ENCODE results near the gene YJEFN3.

The YJEFN3 gene

DNA sequence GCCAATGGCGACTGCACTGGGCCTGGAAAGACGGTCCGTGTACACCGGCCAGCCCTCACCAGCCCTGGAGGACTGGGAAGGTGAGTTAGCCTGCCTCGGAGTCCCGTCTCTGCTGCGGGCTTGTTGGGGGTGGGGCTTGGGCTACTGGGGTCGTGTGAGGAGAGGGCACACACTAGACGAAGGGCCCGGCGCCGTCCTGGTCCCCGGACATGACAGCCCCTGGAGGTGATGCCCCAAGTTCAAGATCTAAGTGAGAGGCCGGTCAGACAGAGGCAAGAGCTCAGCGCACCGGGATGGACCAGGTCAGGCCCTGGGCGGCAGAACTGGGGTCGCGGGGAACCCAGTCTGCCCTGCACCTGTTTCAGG, 11.0 kb downstream of the YJEFN3 start:
- in situ Hi-C loops (cut with HindIII; ENCODE audit: low sequenced_read_pairs), result no loop called here
- DNase-seq (ENCODE audit: low read depth), result no peak
- TF ChIP-seq, protein P1, sequence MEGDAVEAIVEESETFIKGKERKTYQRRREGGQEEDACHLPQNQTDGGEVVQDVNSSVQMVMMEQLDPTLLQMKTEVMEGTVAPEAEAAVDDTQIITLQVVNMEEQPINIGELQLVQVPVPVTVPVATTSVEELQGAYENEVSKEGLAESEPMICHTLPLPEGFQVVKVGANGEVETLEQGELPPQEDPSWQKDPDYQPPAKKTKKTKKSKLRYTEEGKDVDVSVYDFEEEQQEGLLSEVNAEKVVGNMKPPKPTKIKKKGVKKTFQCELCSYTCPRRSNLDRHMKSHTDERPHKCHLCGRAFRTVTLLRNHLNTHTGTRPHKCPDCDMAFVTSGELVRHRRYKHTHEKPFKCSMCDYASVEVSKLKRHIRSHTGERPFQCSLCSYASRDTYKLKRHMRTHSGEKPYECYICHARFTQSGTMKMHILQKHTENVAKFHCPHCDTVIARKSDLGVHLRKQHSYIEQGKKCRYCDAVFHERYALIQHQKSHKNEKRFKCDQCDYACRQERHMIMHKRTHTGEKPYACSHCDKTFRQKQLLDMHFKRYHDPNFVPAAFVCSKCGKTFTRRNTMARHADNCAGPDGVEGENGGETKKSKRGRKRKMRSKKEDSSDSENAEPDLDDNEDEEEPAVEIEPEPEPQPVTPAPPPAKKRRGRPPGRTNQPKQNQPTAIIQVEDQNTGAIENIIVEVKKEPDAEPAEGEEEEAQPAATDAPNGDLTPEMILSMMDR (IDR thresholded peaks at IDR 0.05; ENCODE audit: low read depth, low read length, missing control alignments), result no peak
- H3K4me3 ChIP-seq (ENCODE audit: low read depth, low read length), result no peak overlapping the region

DNA sequence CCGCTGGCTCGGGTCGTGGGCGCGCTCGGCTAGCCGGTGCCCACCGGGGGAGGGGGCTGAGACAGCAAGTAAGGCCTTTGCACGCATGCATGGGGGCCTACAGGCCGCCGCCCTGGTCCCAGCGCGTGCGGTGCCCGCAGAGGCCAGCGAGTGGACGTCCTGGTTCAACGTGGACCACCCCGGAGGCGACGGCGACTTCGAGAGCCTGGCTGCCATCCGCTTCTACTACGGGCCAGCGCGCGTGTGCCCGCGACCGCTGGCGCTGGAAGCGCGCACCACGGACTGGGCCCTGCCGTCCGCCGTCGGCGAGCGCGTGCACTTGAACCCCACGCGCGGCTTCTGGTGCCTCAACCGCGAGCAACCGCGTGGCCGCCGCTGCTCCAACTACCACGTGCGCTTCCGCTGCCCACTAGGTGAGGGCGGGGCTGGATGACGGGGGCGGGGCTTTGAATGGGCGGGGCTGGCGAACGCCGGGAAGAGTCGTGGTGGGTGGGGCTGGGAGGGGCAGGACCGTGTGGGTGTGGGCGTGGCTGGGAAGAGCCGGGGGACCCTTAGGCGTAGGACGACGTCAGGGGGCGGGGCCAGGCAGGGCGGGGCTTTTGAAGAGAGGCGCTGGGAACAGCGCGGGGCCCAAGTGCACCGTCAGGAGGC, 11.5 kb downstream of the YJEFN3 start:
- in situ Hi-C loops (cut with HindIII; ENCODE audit: low sequenced_read_pairs), result no loop called here
- H3K4me3 ChIP-seq (ENCODE audit: low read depth, low read length), result no peak overlapping the region
- TF ChIP-seq, protein P1 (IDR thresholded peaks at IDR 0.05; ENCODE audit: low read depth, low read length, missing control alignments), result no peak
- no peak for DNase-seq (ENCODE audit: low read depth)

DNA sequence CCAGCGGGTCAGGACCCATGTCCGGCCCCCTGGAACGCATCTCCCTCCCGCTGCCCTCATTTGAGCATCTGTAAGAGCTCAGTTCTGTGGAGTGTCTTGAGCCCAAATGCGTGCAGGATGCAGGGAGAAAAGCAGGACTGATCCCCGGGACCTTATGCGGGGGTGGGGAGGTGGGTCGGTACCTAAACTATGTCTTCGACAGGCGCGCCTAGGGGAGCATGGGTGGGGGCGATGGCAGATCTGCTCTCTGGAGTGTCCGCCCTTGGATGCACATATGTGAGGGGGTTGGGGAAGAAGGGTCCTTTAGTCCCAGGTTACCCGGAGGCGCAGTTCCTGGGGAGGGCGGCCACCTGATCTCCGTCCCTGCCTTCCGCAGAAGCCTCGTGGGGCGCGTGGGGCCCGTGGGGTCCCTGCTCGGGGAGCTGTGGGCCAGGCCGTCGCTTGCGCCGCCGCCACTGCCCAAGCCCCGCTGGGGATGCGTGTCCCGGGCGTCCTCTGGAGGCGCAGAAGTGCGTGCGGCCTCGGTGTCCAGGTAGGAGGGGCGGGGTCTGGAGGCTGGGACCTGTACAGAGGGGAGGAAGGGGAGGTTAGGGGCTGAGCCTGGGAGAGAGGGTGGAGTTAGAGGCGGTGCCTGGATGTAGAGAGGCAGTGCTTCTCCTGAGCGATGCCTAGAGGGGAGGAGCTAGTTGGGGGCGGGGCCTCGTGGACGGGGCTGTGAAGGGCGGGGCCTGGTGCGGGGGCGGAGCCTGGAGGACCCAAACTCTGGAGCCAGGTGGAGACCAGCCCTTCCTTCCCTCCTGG, 12.2 kb downstream of the YJEFN3 start:
- no peak for DNase-seq (ENCODE audit: low read depth)
- TF ChIP-seq, protein P1 (IDR thresholded peaks at IDR 0.05; ENCODE audit: low read depth, low read length, missing control alignments), result no peak
- in situ Hi-C loops (cut with HindIII; ENCODE audit: low sequenced_read_pairs), result no loop called here
- no peak overlapping the region for H3K4me3 ChIP-seq (ENCODE audit: low read depth, low read length)

DNA sequence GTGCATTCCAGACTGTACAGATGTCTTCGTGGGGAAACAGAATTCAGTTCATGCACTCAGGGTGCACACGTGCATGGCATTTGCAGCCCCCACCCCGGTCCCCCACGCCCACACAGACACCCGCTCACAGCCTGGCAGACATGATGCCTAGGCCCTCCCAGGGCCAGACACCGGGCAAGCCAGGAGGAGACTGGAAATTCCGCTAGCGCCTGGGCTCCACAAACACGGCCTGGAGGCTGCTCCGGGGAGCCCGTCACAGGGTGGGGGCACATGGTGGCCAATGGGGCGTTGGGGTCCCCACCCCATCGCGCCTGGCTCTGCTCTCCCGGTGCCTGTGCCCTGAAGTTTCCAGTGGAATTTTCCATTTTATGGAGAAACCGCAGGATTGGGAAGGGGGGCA, 12.9 kb downstream of the YJEFN3 start:
- H3K4me3 ChIP-seq (ENCODE audit: low read depth, low read length), result no peak overlapping the region
- in situ Hi-C loops (cut with HindIII; ENCODE audit: low sequenced_read_pairs), result no loop called here
- DNase-seq (ENCODE audit: low read depth), result no peak
- TF ChIP-seq, protein P1 (IDR thresholded peaks at IDR 0.05; ENCODE audit: low read depth, low read length, missing control alignments), result no peak

DNA sequence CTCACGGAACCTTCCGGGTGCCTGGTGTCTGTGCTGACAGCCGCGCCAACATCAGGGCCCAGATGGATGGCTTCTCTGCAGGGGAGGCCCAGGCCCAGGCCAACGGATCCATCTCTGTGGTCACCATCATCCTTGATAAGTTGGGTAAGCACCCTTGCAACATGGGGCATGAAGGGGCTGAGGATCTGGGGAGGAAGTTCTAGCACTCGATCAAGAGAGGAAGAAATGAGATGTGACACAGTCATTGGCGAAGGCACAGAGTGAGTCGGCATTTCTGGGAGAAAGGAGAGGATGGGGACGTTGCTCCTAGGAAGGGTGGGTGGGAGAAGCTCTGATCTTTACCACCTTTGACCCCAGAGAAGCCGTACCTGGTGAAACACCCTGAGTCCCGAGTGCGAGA, 13.8 kb downstream of the YJEFN3 start:
- in situ Hi-C loops (cut with HindIII; ENCODE audit: low sequenced_read_pairs), result no loop called here
- TF ChIP-seq, protein P1 (IDR thresholded peaks at IDR 0.05; ENCODE audit: low read depth, low read length, missing control alignments), result no peak
- no peak for DNase-seq (ENCODE audit: low read depth)
- no peak overlapping the region for H3K4me3 ChIP-seq (ENCODE audit: low read depth, low read length)

DNA sequence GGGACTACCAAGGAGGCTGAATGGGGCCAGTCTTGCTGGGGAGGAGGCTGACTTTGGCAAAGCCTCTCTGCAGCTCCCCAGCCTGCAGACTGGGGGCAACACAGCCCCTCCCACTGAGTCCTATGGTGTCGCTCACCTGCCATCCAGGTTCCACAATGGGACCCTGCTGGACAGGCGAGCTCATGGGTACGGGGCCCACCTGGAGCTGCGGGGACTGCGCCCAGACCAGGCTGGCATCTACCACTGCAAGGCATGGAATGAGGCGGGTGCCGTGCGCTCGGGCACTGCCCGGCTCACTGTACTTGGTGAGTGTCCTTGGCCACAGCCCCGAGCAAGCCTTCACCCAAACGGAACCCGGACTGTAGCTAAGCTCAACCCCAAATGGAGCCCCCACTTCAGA, 14.4 kb downstream of the YJEFN3 start:
- DNase-seq (ENCODE audit: low read depth), result no peak
- TF ChIP-seq, protein P1 (IDR thresholded peaks at IDR 0.05; ENCODE audit: low read depth, low read length, missing control alignments), result no peak
- in situ Hi-C loops (cut with HindIII; ENCODE audit: low sequenced_read_pairs), result no loop called here
- H3K4me3 ChIP-seq (ENCODE audit: low read depth, low read length), result no peak overlapping the region

Measured in astrocyte of the cerebellum (primary cell).